Stimulated activated CD4-positive, alpha-beta T cell treated with anti-CD3 and anti-CD28 coated beads, Interleukin-15, amount 100 ng/mL, for 48 hours (primary cell): ENCODE results near the gene RBFOX1.

Experiments used
- DNase-seq, 2 donors: peaks; one replicate each; pipeline ENCODE4 v3.0.0-alpha.2; 2020; ENCODE audit warnings: low read depth in 2 of 2

The RBFOX1 gene

GRCh38 chr16:7518158-7518557, 185.5 kb downstream of the RBFOX1 start:
- no peak for DNase-seq

DNA sequence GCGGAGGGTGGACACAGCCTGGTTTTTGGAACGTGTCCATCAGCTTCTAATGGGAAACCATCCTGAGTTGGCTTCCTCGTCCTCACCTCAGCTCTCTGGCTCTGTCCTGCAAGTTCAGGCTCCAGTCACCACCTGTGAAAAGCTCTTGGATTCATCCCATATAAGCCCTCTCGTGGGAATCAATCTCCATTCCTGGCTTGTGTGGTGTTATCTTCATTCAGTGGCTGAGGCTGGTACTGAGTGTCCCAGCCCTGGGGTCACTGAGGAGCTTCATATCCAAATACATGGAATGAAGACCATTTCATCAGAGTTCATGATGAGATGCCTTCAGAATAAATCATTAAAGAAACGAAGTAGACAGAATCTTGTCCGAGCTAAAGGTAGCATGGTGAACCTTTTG, 189.2 kb downstream of the RBFOX1 start:
- no peak for DNase-seq

GRCh38 chr16:7524419-7524818, 191.8 kb downstream of the RBFOX1 start:
- no peak for DNase-seq

DNA sequence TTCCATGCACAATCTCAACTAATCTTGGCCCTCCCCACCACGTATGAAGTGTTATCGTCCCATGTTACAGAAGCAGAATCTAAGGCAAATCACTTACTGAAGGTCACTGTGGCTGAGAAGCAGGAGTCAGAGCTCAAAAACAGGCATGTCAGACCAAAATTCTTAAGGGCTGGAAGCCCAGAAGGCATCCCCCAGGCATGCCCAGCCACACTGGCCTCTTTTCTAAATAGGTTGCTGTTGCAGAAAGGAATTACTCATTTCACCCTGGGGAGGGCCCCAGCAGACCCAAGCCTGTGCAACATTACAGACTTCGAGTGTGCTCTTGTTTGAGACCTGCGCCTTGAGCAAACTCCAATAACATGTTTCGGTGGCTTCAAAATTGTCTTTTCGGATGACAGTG, 194.1 kb downstream of the RBFOX1 start:
- no peak for DNase-seq

DNA sequence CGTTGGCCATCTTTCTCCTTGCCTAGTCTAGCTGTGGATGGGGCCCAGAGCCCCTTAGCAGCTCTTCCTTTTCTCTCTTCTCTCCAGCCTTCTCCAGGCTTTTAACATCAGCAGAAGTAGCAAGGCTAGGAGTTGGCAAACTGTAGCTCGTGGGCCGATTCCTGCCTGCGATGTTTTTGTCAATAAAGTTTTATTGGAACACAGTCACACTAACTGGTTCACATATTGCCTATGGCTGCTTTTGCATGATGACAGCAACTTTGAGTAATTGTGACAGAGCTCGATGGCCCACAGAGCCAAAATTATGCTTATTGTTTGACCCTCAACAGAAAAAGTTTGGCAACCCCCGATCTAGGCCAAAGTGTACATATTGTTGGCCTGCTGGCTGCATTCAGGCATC, 199.9 kb downstream of the RBFOX1 start:
- no peak for DNase-seq

DNA sequence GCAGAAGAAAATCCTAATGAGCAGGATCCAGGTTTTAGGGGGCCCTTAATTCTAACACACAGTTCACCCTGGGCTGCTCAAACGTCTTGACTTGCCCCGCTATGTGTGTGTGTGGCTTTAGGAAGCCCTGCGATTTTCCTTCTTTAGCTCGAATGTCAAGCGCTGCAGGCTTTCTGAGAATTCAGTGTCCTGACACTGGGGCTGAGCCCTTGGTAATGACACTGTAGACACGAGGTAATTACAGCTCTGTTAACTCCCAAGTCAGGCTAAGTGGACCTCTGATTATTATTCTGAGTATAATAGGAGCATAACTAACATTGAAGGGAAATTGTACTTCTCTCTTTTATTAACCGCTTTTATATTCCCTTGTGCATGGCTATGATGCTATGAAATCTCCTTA, 202.1 kb downstream of the RBFOX1 start:
- no peak for DNase-seq

- DNase-seq: no peak
These were observed 208.4 kb downstream of the RBFOX1 start for GRCh38 chr16:7541026-7541425.

DNA sequence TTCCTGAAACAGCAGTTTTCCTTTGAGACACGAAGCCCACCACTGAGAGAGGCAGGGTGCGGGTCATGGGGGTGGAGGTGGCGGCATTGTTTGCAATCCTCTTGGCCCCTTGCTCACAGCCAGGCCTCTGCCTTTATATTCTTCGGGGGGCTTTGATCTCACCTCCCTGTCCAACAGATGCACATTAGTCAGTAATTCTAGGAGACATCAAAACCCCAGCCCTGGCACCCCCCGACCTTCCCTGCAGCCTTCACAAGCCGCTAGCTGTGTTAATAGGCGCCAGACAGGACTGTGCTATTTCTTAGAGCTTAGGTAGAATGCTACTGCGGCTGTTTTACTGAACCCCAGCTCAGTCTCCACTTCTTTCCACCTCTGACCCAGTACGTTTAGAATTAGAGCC, 212.6 kb downstream of the RBFOX1 start:
- DNase-seq: no peak

DNA sequence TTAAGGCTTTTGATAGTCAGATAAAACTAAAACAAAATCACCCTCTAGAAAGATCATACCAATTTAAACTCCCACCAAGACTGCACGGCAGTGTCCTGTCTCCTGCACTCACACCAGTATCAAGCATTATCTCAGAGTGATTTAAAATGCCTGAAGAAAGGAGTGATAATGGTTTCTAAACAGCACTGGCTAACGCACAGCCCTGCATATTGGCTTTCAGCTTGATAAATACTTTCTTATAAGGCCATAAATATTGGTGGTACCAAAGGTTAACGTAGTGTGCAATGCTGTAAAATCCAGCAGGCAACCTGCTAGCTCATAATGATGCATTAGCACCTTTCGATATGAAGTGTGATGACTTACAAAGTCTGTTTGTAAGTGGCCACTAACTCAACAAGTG, 214.3 kb downstream of the RBFOX1 start:
- DNase-seq: no peak

GRCh38 chr16:7547736-7548135, 215.1 kb downstream of the RBFOX1 start:
- no peak for DNase-seq

- no peak for DNase-seq
These were observed 216.2 kb downstream of the RBFOX1 start for GRCh38 chr16:7548796-7549318.

DNA sequence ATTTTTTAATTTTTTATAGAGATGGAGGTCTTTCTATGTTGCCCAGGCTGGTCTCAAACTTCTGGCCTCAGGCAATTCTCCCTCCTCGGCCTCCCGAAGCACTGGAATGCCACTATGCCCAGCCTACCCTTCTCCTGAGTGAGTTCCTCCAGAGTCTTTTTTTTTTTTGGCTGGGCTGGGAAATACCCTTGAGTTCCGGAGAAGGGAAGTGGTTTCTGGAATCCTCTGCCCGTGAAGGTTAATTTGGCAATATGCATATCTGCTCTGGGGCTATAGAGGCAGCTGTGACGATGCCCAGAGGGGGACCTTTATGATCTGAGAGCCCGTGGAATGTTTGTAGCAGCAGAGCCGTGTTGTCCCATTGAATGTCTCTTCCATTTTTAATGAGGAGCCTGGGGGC, 217.5 kb downstream of the RBFOX1 start:
- DNase-seq: no peak

DNA sequence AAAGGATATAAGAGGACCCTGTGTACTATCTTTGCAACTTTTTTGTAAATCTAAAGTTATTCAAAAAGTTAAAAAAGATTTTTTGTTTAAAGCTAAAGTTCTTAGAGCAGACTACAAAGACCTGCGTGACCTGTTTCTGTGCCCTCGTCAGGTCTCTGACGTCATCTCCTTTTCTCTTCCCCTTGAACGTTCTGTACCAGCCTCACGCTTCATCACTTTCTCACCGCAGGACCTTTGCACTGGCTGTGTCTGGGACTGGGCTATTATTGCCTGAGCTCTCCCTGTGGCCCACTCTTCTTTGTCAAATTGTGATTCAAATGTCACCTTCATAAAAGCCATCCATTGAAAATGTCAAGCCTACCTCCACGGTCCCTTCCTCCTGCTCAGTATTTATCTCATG, 222.8 kb downstream of the RBFOX1 start:
- DNase-seq: no peak

- no peak for DNase-seq
These were observed 229.3 kb downstream of the RBFOX1 start for GRCh38 chr16:7561908-7562405.

DNA sequence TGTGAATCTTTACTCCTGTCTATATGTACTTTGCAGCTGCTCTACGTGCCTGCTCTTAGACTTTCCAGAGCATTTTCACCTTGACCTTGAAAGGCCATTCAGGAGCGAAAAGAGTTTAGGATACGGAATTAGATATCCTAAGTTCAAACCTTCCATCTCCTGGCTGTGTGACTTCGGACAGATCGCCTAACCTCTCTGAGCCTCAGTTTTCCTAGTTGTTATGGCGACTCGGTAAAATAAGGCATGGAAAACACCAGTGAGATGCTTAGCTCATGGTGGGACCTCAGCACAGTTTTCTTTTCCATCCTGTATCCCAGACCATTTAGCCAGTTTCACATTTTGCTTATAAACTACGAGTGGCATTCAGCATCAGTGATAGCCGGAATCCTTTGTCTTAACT, 233.7 kb downstream of the RBFOX1 start:
- no peak for DNase-seq

GRCh38 chr16:7571366-7571765, 238.7 kb downstream of the RBFOX1 start:
- DNase-seq: no peak

GRCh38 chr16:7577588-7577987, 244.9 kb downstream of the RBFOX1 start:
- DNase-seq: no peak

- DNase-seq: no peak
These were observed 246.8 kb downstream of the RBFOX1 start for GRCh38 chr16:7579454-7579853.

GRCh38 chr16:7581175-7581574, 248.5 kb downstream of the RBFOX1 start:
- no peak for DNase-seq

DNA sequence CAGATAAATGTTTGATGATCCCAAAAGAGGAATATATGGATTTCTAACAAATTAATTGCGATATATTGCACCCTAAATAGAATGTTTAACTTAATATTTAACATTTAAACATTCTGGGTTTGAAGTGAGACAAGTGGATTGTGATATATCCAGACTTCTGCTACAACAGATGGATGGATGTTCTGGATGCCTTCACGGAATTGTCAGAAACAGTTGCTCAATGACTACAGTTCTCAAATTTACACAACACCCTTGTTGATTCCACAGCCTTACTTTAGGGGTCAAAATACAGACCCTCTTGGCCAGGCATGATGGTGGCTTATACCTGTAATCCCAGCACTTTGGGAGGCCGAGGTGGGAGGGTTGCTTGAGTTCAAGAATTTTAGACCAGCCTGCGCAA, 250.8 kb downstream of the RBFOX1 start:
- no peak for DNase-seq

DNA sequence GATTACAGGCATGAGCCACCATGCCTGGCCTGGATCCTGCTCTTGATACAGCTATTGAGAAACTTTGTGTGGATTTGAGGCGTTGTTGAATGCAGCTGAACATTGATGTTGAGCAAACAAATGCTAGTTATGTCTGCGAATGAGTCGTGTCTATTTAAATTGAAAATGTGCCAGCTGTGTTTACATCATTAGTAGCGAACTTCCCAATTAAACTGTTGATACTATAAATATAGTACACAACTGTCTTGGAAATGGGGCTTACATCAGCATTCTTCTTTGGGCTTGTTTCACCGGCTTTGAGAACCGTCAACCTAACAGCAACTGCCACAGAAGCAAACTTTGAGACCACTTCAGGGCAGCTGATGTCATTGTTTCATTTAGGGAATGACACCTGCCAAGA, 251.9 kb downstream of the RBFOX1 start:
- no peak for DNase-seq

DNA sequence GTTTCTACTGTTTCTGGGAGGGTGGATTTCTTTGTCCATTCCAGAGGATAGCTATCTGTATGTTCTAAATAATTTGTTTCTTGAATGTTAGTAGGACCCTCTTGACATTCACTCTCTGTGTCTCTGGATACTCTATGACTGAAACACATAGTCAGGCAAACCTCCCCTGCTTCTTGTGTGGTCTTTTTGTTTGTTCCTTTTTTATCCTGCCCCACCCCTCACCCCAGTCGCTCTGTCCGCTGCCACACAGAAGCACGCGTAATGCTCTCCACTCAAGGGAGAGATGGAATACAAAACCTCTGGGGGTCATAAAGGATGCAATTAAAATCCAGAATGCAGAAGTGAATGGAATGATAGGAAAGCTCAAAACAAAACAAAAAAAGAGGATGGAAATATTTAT, 253.1 kb downstream of the RBFOX1 start:
- DNase-seq: no peak

DNA sequence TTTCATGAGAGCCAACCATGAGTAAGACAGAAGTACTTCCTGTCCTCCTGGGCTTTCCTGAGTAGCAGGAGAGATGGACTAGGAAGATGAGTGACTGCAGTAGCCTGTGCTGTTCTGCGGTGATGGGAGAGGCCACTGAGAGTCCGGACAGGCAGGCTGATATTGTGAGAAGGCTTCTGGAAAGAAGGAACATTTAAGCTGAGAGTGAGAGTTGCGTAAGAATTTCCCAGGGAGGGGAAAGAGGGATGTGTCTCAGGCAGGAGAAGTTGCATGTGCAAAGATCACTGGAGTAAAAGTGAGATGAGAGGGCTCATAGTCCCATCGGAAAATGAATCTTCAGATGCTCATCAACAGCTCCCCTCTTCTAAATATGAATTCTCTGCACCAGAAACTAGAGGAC, 258.3 kb downstream of the RBFOX1 start:
- DNase-seq: no peak

GRCh38 chr16:7596308-7596707, 263.7 kb downstream of the RBFOX1 start:
- no peak for DNase-seq

DNA sequence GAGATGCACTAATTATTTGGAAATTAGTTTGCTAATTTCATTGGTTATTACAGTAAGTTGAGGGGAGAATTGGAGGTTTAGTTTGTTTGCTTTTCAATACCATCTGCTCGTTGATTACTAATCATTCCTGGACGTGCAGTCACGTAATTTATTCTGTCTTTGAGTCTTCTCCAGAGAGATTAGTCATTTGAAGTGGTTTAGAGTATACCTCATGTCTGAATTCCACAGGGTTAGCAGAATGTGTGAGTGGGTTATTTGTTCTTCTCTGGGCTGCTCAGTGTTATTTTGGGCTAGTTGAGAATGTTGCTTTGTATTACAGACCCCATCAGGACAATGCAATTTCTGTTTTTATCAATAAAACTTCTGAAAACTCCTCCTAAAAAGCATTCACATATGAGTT, 265.0 kb downstream of the RBFOX1 start:
- DNase-seq: no peak
